H9 (cell line): ENCODE results near the gene CACNA1D. TPM values are rescaled to one million over a fixed set of nuclear protein-coding genes. Genes with fewer than 3 reads are reported as not detected.

Experiments
- DNase-seq: peaks from one replicate; pipeline ENCODE4 v3.0.0-alpha.2; 2017
- H2AFZ ChIP-seq: one replicate; pipeline ENCODE4 v1.6.1; 2013; ENCODE audit warnings: mild to moderate bottlenecking, low read length, control low read depth, moderate library complexity
- H2AK5ac ChIP-seq: 2 replicates; pipeline ENCODE4 v1.6.1; 2013; ENCODE audit warnings: low read length, control low read depth, mixed read lengths; ENCODE audit not compliant: insufficient read length
- H2BK120ac ChIP-seq: one replicate; pipeline ENCODE4 v1.6.1; 2013; ENCODE audit warnings: low read depth, mild to moderate bottlenecking, low read length, control low read depth, inconsistent platforms; ENCODE audit not compliant: poor library complexity, severe bottlenecking
- H2BK12ac ChIP-seq: 2 replicates; pipeline ENCODE4 v1.6.1; 2013; ENCODE audit warnings: low read length, control low read depth, mixed read lengths, low read depth; ENCODE audit not compliant: insufficient read length
- H2BK15ac ChIP-seq: 2 replicates; pipeline ENCODE4 v1.6.1; 2013; ENCODE audit warnings: low read depth, low read length, control low read depth
- H2BK20ac ChIP-seq: one replicate; pipeline ENCODE4 v1.6.1; 2013; ENCODE audit warnings: low read depth, mild to moderate bottlenecking, low read length, control low read depth, inconsistent platforms; ENCODE audit not compliant: poor library complexity, severe bottlenecking
- H2BK5ac ChIP-seq: 2 replicates; pipeline ENCODE4 v1.6.1; 2013; ENCODE audit warnings: low read length, control low read depth, mixed read lengths; ENCODE audit not compliant: insufficient read length
- H3K14ac ChIP-seq: 2 replicates; pipeline ENCODE4 v1.6.1; 2013; ENCODE audit warnings: low read length, control low read depth; ENCODE audit not compliant: insufficient read depth
- H3K18ac ChIP-seq: 2 replicates; pipeline ENCODE4 v1.6.1; 2013; ENCODE audit warnings: low read depth, mild to moderate bottlenecking, mixed read lengths, low read length, control low read depth; ENCODE audit not compliant: insufficient read length
- H3K23ac ChIP-seq: 2 replicates; pipeline ENCODE4 v1.6.1; 2013; ENCODE audit warnings: low read length, control low read depth, mixed read lengths, low read depth; ENCODE audit not compliant: insufficient read length
- H3K23me2 ChIP-seq: 2 replicates; pipeline ENCODE4 v1.6.1; 2013; ENCODE audit warnings: low read depth, mild to moderate bottlenecking, mixed read lengths, low read length, control low read depth; ENCODE audit not compliant: insufficient read length, poor library complexity, severe bottlenecking
- H3K27ac ChIP-seq: 2 replicates; pipeline ENCODE4 v1.5.1; 2013; ENCODE audit warnings: low read length, control low read depth, mixed read lengths, low read depth; ENCODE audit not compliant: insufficient read length
- H3K27me3 ChIP-seq: 2 replicates; pipeline ENCODE4 v1.6.1; 2013; ENCODE audit warnings: low read length, control low read depth, inconsistent platforms; ENCODE audit not compliant: insufficient read depth
- H3K4ac ChIP-seq: 2 replicates; pipeline ENCODE4 v1.6.1; 2013; ENCODE audit warnings: low read depth, mild to moderate bottlenecking, control low read depth, inconsistent platforms, low read length, moderate library complexity
- H3K4me1 ChIP-seq: 2 replicates; pipeline ENCODE4 v1.6.1; 2013; ENCODE audit warnings: low read length, control low read depth, inconsistent platforms; ENCODE audit not compliant: insufficient read depth
- H3K4me2 ChIP-seq: 2 replicates; pipeline ENCODE4 v1.6.1; 2013; ENCODE audit warnings: low read length, control low read depth, mixed read lengths; ENCODE audit not compliant: insufficient read length, insufficient read depth
- H3K56ac ChIP-seq: 2 replicates; pipeline ENCODE4 v1.6.1; 2013; ENCODE audit warnings: low read depth, mild to moderate bottlenecking, mixed read lengths, low read length, control low read depth; ENCODE audit not compliant: insufficient read length
- H3K79me1 ChIP-seq: 2 replicates; pipeline ENCODE4 v1.6.1; 2013; ENCODE audit warnings: low read depth, mild to moderate bottlenecking, moderate library complexity, low read length, control low read depth, inconsistent platforms; ENCODE audit not compliant: insufficient read depth, poor library complexity, severe bottlenecking
- H3K79me2 ChIP-seq: 2 replicates; pipeline ENCODE4 v1.6.1; 2013; ENCODE audit warnings: low read length, control low read depth, inconsistent platforms; ENCODE audit not compliant: insufficient read depth
- H3K9ac ChIP-seq: 2 replicates; pipeline ENCODE4 v1.6.1; 2013; ENCODE audit warnings: low read length, control low read depth, mixed read lengths; ENCODE audit not compliant: insufficient read length; ENCODE audit errors: extremely low read depth
- H3K9me3 ChIP-seq: one replicate; pipeline ENCODE4 v1.6.1; 2013; ENCODE audit warnings: low read depth, low read length, inconsistent platforms; ENCODE audit not compliant: control insufficient read depth
- H3T11ph ChIP-seq: one replicate; pipeline ENCODE4 v1.6.1; 2013; ENCODE audit warnings: mild to moderate bottlenecking, low read length, control low read depth, inconsistent platforms
- H4K20me1 ChIP-seq: one replicate; pipeline ENCODE4 v1.6.1; 2013; ENCODE audit not compliant: control insufficient read depth, insufficient read length, insufficient read depth
- H4K5ac ChIP-seq: 2 replicates; pipeline ENCODE4 v1.6.1; 2013; ENCODE audit warnings: low read depth, mild to moderate bottlenecking, mixed read lengths, low read length, control low read depth; ENCODE audit not compliant: insufficient read length
- H4K8ac ChIP-seq: replicated peaks from 2 replicates; pipeline ENCODE4 v1.6.1; 2013; ENCODE audit warnings: low read length, control low read depth, mixed read lengths, low read depth; ENCODE audit not compliant: insufficient read length
- H4K91ac ChIP-seq: 2 replicates; pipeline ENCODE4 v1.6.1; 2013; ENCODE audit warnings: low read depth, mild to moderate bottlenecking, moderate library complexity, mixed read lengths, low read length, control low read depth; ENCODE audit not compliant: insufficient read length
- H3K27ac Mint-ChIP-seq, 3 experiments: 2 replicates in 2 of 3; 3 replicates in 1 of 3; pipeline ENCODE4 v1.8.0; 2020 to 2021; ENCODE audit warnings: mixed read lengths in 3 of 3, mild to moderate bottlenecking in 1 of 3, moderate library complexity in 1 of 3
- H3K27me3 Mint-ChIP-seq: 2 replicates; pipeline ENCODE4 v1.8.0; 2021; ENCODE audit warnings: low read depth, mild to moderate bottlenecking, moderate library complexity, mixed read lengths
- H3K36me3 Mint-ChIP-seq, 3 experiments: 2 replicates in 2 of 3; 3 replicates in 1 of 3; pipeline ENCODE4 v1.8.0; 2020 to 2021; ENCODE audit warnings: low read depth in 3 of 3, mixed read lengths in 3 of 3; ENCODE audit not compliant: insufficient read depth in 1 of 3
- H3K4me1 Mint-ChIP-seq, 2 experiments: 2 replicates each; pipeline ENCODE4 v1.8.0; 2020; ENCODE audit warnings: mixed read lengths in 2 of 2
- H3K4me3 Mint-ChIP-seq, 2 experiments: 2 replicates in 1 of 2; 3 replicates in 1 of 2; pipeline ENCODE4 v1.8.0; 2020 to 2021; ENCODE audit warnings: mild to moderate bottlenecking in 2 of 2, mixed read lengths in 2 of 2, moderate library complexity in 1 of 2
- H3K9me3 Mint-ChIP-seq, 2 experiments: 2 replicates in 1 of 2; 3 replicates in 1 of 2; pipeline ENCODE4 v1.8.0; 2020; ENCODE audit warnings: mild to moderate bottlenecking in 2 of 2, mixed read lengths in 2 of 2, moderate library complexity in 1 of 2
- WGBS: extraction: QIAGEN DNeasy Blood & Tissue Kit; methylation state at CpG from one replicate; pipeline ENCODE4 v1.1.7; 2013; ENCODE audit warnings: missing lambda C conversion rate, low lambda C conversion rate, mixed read lengths; ENCODE audit not compliant: insufficient read length; ENCODE audit errors: extremely low coverage; 5-methylcytosine and 5-hydroxymethylcytosine counted together
- total RNA-seq: library from RNA; stranded (reverse); gene quantifications from 2 replicates; pipeline ENCODE4 v1.2.1, GENCODE V29; 2021
- TF ChIP-seq, protein P1 (sequence below): fragments of 200-600 bp; sonication (generic); conservative IDR thresholded peaks from 3 replicates; pipeline ENCODE4 v1.8.0; 2021; ENCODE audit warnings: antibody characterized with exemption, mild to moderate bottlenecking

Gene CACNA1D
- total RNA-seq, 1 experiment from 2014 or later, result 3.5 TPM

DNA sequence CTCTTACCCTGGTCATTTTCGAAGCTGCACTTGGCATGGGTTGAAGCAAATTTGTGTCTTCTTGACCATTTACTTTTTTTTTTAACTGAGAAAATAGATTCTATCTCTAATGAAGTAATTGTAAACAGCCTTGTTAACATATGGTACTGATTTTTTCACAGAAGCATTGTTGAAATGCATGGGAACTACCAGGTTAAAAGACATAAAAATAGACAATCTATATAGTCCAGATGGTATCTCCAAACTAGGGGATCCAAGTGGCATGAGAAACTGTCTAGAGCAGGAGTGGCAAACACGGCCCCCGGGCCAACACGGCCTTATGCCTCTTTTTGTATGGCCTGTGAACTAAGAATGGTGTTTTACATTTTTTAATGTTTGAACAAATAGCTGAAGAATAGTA lies 41.9 kb downstream of the CACNA1D start:
- no peak overlapping the region for H2BK12ac ChIP-seq
- H3K9me3 ChIP-seq, result no peaks in the 10 kb centered on the region
- no peak overlapping the region for H2BK15ac ChIP-seq
- no peak overlapping the region for H3K18ac ChIP-seq
- H4K91ac ChIP-seq, result no peak overlapping the region
- H3K4me2 ChIP-seq, result no peak overlapping the region
- H3K4me1 ChIP-seq, result peaks cover 8% of the 10 kb centered on the region; the same call in 1 of the 2 replicates
- no peaks in the 10 kb centered on the region for H3K23me2 ChIP-seq
- H2AFZ ChIP-seq, result no peak overlapping the region
- no peak overlapping the region for H3K9ac ChIP-seq
- no peak overlapping the region for H4K5ac ChIP-seq
- TF ChIP-seq, protein P1, sequence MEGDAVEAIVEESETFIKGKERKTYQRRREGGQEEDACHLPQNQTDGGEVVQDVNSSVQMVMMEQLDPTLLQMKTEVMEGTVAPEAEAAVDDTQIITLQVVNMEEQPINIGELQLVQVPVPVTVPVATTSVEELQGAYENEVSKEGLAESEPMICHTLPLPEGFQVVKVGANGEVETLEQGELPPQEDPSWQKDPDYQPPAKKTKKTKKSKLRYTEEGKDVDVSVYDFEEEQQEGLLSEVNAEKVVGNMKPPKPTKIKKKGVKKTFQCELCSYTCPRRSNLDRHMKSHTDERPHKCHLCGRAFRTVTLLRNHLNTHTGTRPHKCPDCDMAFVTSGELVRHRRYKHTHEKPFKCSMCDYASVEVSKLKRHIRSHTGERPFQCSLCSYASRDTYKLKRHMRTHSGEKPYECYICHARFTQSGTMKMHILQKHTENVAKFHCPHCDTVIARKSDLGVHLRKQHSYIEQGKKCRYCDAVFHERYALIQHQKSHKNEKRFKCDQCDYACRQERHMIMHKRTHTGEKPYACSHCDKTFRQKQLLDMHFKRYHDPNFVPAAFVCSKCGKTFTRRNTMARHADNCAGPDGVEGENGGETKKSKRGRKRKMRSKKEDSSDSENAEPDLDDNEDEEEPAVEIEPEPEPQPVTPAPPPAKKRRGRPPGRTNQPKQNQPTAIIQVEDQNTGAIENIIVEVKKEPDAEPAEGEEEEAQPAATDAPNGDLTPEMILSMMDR, result no peak
- Mint-ChIP-seq H3K27ac (no peak overlapping the region), H3K27me3 (peaks cover 2% of the 10 kb centered on the region; the same call in 1 of the 2 replicates), H3K9me3 (no peaks in the 10 kb centered on the region), H3K36me3 (no peaks in the 10 kb centered on the region), H3K4me3 (no peak overlapping the region), H3K4me1 (peaks cover 25 to 27% of the 10 kb centered on the region in 2 experiments)
- no peak overlapping the region for H3K23ac ChIP-seq
- no peak overlapping the region for H3K27ac ChIP-seq
- no peak overlapping the region for H2AK5ac ChIP-seq
- whole genome bisulfite sequencing, result no CpG with 5 or more reads among the region's 4 CpGs
- no peaks in the 10 kb centered on the region for H3K79me1 ChIP-seq
- H4K8ac ChIP-seq, result no peak overlapping the region
- H3K79me2 ChIP-seq, result no peaks in the 10 kb centered on the region
- H2BK120ac ChIP-seq, result no peak overlapping the region
- H3K4ac ChIP-seq, result no peak overlapping the region
- no peak overlapping the region for H3K56ac ChIP-seq
- H3K27me3 ChIP-seq, result no peaks in the 10 kb centered on the region
- no peak overlapping the region for H3T11ph ChIP-seq
- H3K14ac ChIP-seq, result no peak overlapping the region
- H2BK5ac ChIP-seq, result no peak overlapping the region
- DNase-seq, result no peak
- H4K20me1 ChIP-seq, result no peaks in the 10 kb centered on the region
- no peak overlapping the region for H2BK20ac ChIP-seq
